Right ventricle myocardium inferior (tissue), 1 donor: Measurements from ENCODE around the gene TRIL. TPM values are rescaled to one million over a fixed set of nuclear protein-coding genes. Genes with fewer than 3 reads are reported as not detected.

ENCODE experiments used
- ATAC-seq: fragments of 200-7000 bp; cut with Tn5 transposase; one replicate; pipeline ENCODE4 v1.9.1; 2020; ENCODE audit warnings: mild to moderate bottlenecking, moderate library complexity
- DNase-seq: peaks from one replicate; pipeline ENCODE4 v3.0.0; 2021; ENCODE audit errors: missing footprints
- intact Hi-C: fragments of 100-400 bp; cut with DNase I; formaldehyde crosslinking; loops from one replicate; pipeline ENCODE4 v1.11.0; 2022
- long read RNA-seq: library from polyadenylated mRNA; unstranded; transcript quantifications from one replicate; pipeline ENCODE4 v2.0.0, GENCODE V29; 2021
- total RNA-seq: library from RNA; stranded (reverse); fragmentation: NEBNext Ultra II Directional; extraction: Animal tissue kit (Norgen Biotek cat#: 25700); gene quantifications from one replicate; pipeline ENCODE4 v1.2.1, GENCODE V29; 2021
- donor health status: DM: no; HTN: yes; CAD: no; lungs with severe emphysema.

TRIL gene
- total RNA-seq, result 2.3 TPM
- long read RNA-seq, full-length matches to known transcripts, result 6 of 6 reads
- long read RNA-seq, partial matches to known transcripts, result 0 of 6 reads
- long read RNA-seq, other reads (novel, unspliced or antisense), result 0 of 6 reads

GRCh38 chr7:28958235-28958979 is at the start of gene TRIL:
Gene TRIL (minus strand): TSS chr7:28958330. CDS start chr7:28958046, 284 bp downstream.
- intact Hi-C loops, result loop anchor here (5.0 kb wide), 2 partner anchors 59 to 79 kb away; no protein-coding TSS in a partner anchor
- DNase-seq (peak; percentile 92), ATAC-seq (peak; percentile 67)

- no peak for DNase-seq
- ATAC-seq, result no peak
- intact Hi-C loops, result no loop called here
Observed at GRCh38 chr7:29007127-29007526, 49.0 kb upstream of the TRIL start.

GRCh38 chr7:29005829-29006228 is 47.7 kb upstream of the TRIL start:
- intact Hi-C loops, result no loop called here
- ATAC-seq (no peak), DNase-seq (no peak)

GRCh38 chr7:29005406-29005805 is 47.3 kb upstream of the TRIL start:
- ATAC-seq (no peak), DNase-seq (no peak)
- intact Hi-C loops, result no loop called here

GRCh38 chr7:29003703-29004102 is 45.6 kb upstream of the TRIL start:
- no peak for ATAC-seq
- no peak for DNase-seq
- intact Hi-C loops, result no loop called here

GRCh38 chr7:29000717-29001076 is 42.6 kb upstream of the TRIL start:
- ATAC-seq (no peak), DNase-seq (no peak)
- intact Hi-C loops, result no loop called here

- no peak for DNase-seq
- ATAC-seq, result peak; percentile 64
- intact Hi-C loops, result loop anchor here (5.0 kb wide), 1 partner anchor 38 kb away; no protein-coding TSS in a partner anchor
Observed at GRCh38 chr7:28999895-29000716, 42.0 kb upstream of the TRIL start.

GRCh38 chr7:28999427-28999826 is 41.3 kb upstream of the TRIL start:
- intact Hi-C loops, result loop anchor here (5.0 kb wide), 1 partner anchor 37 kb away; no protein-coding TSS in a partner anchor
- DNase-seq, result no peak
- peak; percentile 52 for ATAC-seq

GRCh38 chr7:28998105-28998504 is 40.0 kb upstream of the TRIL start:
- intact Hi-C loops, result loop anchor here (5.0 kb wide), 1 partner anchor 36 kb away; no protein-coding TSS in a partner anchor
- ATAC-seq, result peak; percentile 65
- no peak for DNase-seq

- ATAC-seq, result no peak
Observed at GRCh38 chr7:28996836-28997235, 38.7 kb upstream of the TRIL start.

GRCh38 chr7:28993371-28993770 is 35.2 kb upstream of the TRIL start:
- ATAC-seq, result no peak
- intact Hi-C loops, result no loop called here
- DNase-seq, result no peak

More at GRCh38 chr7:28996836-28997235, 38.7 kb upstream of the TRIL start:
- intact Hi-C loops, result loop anchor here (5.0 kb wide), 1 partner anchor 35 kb away; no protein-coding TSS in a partner anchor
- no peak for DNase-seq

GRCh38 chr7:28992798-28993197 is 34.7 kb upstream of the TRIL start:
- no peak for ATAC-seq

GRCh38 chr7:28990200-28990960 is 32.2 kb upstream of the TRIL start:
- intact Hi-C loops, result no loop called here
- ATAC-seq (peak; percentile 53), DNase-seq (peak; percentile 82)

More at GRCh38 chr7:28992798-28993197, 34.7 kb upstream of the TRIL start:
- intact Hi-C loops, result no loop called here
- no peak for DNase-seq

GRCh38 chr7:28989211-28989980 is 31.3 kb upstream of the TRIL start:
- peak; percentile 14 for ATAC-seq
- intact Hi-C loops, result no loop called here
- no peak for DNase-seq

GRCh38 chr7:28988810-28989209 is 30.7 kb upstream of the TRIL start:
- no peak for DNase-seq
- peak; percentile 21 for ATAC-seq
- intact Hi-C loops, result no loop called here

GRCh38 chr7:28988091-28988490 is 30.0 kb upstream of the TRIL start:
- intact Hi-C loops, result no loop called here
- no peak for DNase-seq
- no peak for ATAC-seq

GRCh38 chr7:28986765-28987110 is 28.6 kb upstream of the TRIL start:
- peak; percentile 89 for ATAC-seq
- intact Hi-C loops, result no loop called here
- no peak for DNase-seq
